ENCODE measurements around the gene RRP8.

- TF ChIP-seq POLR2AphosphoS2 (IDR thresholded peaks at IDR 0.05; ENCODE audit: low read length) (no peak), ZBTB33 (CRISPR knock-in tag; IDR thresholded peaks at IDR 0.05) (no peak), ELK1 (CRISPR knock-in tag; IDR thresholded peaks at IDR 0.05) (no peak), KLF10 (CRISPR knock-in tag; IDR thresholded peaks at IDR 0.05) (no peak), CREM (IDR thresholded peaks at IDR 0.05; ENCODE audit: low read depth) (no peak), ZZZ3 (IDR thresholded peaks at IDR 0.05) (no peak), FOXM1 (IDR thresholded peaks at IDR 0.05; ENCODE audit: low read depth) (no peak), FOXM1 (CRISPR knock-in tag; IDR thresholded peaks at IDR 0.05; ENCODE audit: low read depth) (no peak), FOXP1 (CRISPR knock-in tag; IDR thresholded peaks at IDR 0.05) (no peak), ZNF512 (tag; IDR thresholded peaks at IDR 0.05) (no peak), RFX1 (IDR thresholded peaks at IDR 0.05) (no peak), MAX (CRISPR knock-in tag; IDR thresholded peaks at IDR 0.05) (no peak)
Measured at GRCh38 chr11:6635082-6635932, 31.9 kb upstream of the RRP8 start.

Data from K562 (cell line).